HTR-8/SVneo (cell line): ENCODE results near the gene ELP4.

Experiments
- DNase-seq: peaks from one replicate; pipeline ENCODE4 v3.0.0; 2011; ENCODE audit warnings: low spot score, mixed read lengths; ENCODE audit not compliant: insufficient read length
- FAIRE-seq: peaks from 2 replicates; lab custom pipeline; 2011; peaks lifted over from hg19 to GRCh38; lab: Jason Lieb, UNC

ELP4 gene

GRCh38 chr11:31796499-31797189, 287.1 kb downstream of the ELP4 start:
- FAIRE-seq: no peak
- no peak for DNase-seq

DNA sequence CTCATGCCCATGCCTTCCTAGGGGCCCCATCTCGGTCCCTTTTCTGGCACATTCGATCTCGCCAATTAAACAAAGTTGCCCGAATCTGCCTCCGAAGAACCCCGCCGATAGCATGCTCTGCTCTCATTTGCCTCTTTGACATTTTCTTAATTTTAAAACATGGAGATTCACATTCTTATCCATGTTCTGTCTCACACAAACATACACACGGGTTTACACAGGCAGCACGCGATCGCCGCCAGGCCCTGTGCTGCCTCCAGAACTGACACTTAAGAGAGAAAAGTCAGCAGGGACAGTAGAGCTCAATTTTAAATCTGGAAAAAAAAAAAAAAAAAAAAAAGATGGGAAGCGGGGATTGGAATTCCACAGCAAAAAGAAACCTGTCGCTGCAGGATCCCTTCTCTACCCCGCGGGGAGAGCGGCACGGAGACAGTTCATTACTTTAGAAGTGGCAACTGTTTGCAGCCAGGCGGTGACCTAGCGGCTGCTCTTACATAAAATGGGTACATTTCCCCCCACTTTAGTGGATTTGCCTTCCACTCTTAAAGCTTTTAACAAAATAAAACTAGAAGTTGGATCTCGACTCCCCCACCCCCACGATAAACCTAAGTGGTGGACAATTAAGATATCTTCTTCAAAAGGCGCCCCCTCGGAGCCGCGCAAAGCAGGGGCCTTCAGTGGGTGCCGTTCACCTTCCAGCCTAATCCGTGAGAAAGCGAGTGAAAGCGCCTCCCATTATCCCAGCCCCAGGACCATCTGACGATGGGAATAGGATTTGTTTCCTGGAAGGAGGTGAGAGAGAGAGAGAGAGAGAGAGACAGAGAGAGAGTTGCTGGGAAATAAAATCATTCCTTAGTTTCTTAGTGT, 287.9 kb downstream of the ELP4 start:
- FAIRE-seq (no peak), DNase-seq (no peak)

DNA sequence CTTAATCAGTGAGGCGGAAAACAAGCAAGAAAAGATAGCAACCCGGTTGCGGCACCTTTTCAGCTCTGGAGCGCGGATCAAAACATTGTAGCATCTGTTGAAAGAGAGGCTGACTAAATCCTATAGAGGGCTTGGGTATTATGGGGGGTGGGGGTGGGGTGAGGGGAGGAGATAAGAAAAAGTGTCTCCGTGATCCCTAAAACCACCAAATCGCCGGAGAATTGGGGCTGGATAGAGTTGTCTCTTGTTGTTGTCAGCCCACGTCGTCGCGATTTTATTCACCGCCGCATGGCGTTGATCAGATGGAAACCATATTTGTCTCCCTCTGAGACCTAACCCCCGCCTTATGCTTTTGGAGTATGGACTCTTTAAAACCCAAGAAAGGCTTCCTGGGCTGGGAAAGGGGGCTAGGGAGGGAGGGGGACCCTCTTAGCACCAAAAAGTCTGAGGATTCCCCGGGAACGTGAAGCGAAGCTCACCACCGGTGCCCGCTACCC, 288.5 kb downstream of the ELP4 start:
- DNase-seq (no peak), FAIRE-seq (no peak)

DNA sequence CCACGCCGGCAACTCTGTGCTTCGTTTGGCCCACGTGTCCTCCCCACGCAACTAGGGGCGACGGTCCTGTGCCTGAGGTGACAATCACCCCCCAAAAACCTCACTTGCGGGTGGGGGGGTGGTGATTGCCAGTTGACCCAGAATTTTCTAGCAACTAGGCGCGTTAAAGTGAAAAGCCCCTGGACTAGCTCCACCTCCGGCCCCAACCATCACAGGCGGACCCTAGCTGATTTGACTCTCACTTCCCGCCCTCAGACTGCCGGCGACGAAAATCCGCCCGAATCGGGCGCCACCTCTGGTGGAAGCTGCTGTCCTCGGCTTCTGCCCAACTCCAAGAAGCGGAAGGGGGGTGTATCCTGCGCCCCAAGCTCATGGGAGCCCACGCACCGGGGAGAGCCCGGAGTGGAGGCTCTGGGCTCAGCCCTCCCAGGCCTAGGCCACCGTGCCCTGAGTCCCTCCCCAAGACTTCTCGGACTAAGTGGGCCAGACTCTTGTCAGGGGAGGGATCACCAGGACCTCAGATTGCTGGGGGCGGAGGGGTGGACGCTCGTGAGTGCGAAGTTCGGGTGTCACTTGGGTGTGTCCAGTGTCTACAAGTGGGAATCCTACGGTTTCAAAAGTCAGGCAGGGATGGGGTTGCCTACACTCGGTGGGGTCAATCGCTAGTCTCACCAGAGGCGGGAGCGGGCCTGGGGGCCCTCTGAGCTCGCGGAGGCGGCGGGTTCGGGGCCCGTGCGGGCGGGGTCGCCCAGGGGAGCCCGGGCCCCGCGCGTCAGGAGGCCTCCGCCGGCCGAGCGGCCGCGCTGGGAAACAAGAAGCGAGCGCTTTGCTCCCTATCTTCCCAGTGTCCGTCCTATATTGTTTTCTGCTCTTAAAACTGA, 289.2 kb downstream of the ELP4 start:
- DNase-seq (no peak), FAIRE-seq (no peak)

DNA sequence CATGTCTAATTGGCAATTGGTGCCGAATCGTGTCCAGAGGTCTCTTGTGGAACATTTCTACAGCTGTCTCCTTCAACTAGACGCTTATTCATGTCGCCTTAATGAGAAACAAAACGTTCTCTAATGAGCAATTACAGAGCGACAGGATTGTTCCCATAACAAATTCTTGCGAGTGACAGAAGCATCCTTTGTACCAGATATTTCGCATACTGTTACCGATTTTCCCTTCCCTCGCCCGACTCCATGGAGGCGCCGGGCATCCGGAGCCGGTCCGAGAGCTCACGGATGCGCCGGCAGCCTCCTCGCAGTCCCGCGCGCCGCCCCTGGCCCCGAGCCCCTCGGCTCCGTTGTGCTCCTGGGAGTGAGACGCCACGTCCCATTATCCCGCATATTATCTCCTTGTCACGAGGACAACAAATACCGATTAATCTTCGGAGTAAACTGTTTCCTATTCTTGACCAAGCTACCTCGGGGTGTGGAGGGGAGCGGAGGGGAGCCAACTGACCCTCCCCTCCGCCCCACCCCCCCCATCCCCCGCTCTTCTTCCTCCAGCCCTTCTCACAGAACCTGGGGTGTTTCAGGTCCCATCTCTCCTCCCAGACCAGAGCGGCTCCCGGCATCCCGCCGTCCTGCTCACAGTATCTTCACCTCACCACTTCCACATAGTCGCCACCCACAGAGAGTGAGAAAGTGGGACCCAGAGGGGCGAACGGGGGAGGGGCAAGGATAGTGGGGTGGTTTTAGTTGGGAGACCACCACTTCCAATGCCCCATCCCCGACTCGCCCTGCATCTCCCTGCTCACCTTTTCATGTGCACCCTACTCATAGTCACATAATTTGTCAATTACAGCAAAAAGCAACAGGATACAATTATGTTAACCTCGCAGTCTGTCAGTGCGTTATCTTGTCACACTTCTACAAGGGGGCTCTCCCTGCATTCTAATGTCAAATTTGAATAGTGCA, 290.1 kb downstream of the ELP4 start:
- FAIRE-seq (no peak), DNase-seq (no peak)

DNA sequence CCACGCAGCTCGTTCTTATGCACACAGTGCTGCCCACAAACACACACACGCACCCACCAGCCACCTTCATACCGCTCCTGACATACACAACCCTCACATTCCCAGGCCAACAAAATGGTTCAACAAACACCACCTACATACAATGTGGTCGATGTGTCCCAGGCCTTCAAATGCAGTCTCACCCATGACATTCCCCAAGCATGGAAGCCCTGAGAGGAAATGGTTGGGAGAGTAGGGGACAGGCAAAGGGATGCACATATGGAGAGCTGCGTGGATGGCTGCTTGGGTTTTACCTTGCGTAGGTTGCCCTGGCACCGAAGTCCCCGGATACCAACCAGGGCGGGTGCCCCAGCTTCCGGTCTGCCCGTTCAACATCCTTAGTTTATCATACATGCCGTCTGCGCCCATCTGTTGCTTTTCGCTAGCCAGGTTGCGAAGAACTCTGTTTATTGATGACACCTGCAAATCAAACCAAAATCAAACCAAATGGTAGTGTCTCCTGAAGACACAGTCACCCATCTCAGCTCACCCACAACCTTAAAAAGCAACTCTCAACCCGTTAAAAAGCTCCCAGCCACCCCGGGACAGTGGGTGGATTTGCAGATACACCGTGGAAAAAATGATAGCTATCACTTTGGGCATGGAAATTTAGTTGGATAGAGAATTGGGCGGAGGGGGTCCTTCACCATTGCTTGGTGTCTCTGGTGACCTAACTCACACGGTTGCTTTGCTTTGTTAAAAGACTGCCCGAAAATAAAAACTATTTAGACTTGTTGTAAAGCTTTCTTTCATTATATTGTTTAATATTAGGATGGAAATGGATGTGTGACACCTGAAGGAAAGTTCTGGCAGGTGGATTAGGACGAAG, 291.1 kb downstream of the ELP4 start:
- no peak for DNase-seq
- FAIRE-seq: no peak

GRCh38 chr11:31801298-31801702, 291.7 kb downstream of the ELP4 start:
- DNase-seq (no peak), FAIRE-seq (no peak)

DNA sequence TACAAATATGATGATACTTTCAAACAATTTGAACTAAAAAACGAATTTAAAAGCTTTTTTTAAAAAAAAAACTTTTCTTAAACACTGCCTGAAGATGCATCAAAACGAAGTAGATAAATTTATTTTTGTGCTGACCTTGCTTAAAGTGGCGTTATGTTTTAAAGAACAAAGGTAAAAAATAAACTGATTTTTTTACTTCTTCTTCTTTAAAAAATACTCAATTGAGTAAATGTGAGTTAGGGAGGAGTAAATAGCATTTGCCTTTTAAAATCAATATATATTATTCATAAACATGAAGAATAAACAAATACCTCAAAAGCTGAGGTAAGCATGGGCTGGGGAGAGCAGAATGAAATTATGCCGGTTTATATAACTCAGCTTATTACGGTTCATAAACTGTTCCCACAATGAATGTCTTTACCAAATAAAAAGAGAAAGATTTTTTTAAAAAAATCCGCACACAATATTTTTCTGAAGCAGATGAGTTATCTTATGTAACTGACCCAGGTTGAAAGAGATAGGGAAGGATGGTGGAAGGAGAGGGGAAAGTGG, 292.5 kb downstream of the ELP4 start:
- no peak for DNase-seq
- no peak for FAIRE-seq

- FAIRE-seq (no peak), DNase-seq (no peak)
Measured at GRCh38 chr11:31802609-31802989, 293.0 kb downstream of the ELP4 start.

- no peak for FAIRE-seq
Measured at GRCh38 chr11:31802990-31803812, 293.6 kb downstream of the ELP4 start.

GRCh38 chr11:31803813-31804311, 294.3 kb downstream of the ELP4 start:
- no peak for FAIRE-seq
- no peak for DNase-seq

More at GRCh38 chr11:31802990-31803812, 293.6 kb downstream of the ELP4 start:
- DNase-seq: no peak

- FAIRE-seq (no peak), DNase-seq (no peak)
Measured at GRCh38 chr11:31804312-31805036, 294.9 kb downstream of the ELP4 start.

DNA sequence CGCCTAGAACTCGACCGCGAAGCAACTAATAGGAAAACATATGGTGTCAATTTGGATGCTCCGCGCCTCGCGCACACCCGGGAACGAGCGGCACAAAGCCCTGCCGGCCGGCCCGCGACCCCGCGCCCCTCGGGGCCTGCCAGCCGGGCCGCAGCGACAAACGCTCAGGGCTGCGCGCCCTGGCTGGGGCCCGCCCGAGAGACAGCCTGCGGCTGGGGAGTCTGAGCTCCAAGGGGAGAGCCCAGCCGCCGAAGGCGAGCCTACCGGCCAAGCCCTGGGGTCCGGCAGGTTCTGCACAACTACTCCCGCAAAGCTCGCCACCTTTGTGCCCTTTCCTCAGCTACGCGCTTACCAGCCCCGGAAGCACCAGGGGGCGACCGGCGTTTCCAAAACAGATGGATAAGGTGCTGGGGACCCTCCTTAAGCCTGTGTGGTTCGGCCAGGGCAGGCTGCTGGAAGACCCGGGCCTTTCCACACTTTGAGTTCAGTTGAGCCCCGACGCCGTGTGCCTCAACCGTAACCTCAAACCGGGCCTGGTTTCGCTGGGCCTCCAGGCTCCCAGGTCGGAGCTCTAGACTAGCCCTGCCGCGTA, 295.6 kb downstream of the ELP4 start:
- DNase-seq (no peak), FAIRE-seq (no peak)

DNA sequence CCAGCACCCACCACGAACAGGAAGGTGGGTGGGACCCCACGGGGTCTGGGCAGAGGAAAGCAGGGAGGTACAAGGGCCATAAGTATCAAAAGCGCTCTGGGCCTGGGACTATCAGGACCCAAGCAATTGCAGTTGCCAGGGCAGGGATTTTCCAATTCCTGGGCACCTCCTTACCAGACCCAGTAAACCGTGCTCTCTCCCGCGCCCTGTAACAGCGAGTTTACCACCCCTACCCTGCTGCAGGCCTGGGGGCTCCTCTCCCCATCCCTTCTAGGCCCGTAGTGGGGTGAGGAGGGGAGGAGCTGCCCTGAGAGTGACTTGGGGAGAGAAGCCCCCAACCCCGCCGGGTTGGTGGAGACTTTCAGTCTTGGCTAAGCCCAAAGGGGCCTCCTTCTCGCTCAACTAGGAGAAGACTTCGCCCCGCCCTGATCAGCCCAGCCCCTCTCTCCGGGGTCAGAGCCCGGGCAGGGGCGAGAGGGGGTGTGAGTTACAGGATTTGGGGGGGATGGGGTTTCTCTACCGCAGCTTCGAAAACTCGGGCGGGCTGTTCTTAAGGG, 296.1 kb downstream of the ELP4 start:
- DNase-seq (no peak), FAIRE-seq (no peak)

DNA sequence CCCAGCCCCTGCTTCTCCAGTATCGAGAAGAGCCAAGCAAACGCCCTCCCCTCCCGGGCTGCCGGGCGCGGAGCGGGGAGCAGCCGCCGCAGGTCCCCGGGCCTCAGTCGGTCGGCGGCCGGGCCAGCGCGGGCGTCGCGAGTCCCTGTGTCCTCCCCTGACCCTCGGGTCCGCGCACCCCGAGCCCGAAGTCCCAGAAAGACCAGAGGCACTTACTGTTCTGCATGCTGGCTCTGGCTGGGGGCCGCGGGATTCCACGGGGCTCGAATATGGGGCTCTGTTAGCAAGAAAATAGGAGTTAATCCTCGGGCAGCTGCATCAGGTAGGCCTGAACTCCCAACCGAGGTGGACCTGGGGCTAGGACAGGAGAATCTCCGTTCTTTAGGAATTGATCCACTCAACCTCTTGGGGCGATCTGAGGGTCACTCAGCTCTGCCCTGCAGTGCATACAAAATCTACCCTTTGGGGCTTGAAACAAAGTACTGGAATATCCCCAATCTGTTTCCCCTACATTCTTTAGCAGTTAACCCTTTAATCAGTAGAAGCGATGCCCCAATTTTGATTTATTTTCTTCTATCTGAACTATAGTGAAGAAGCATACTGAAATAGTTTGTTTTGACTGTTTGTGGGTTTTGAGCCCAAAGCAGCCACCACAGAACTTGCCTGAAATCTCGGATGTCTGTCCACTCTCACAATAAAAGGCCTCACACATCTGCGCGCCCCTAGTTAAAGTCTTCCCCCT, 296.8 kb downstream of the ELP4 start:
- DNase-seq: no peak
- FAIRE-seq: no peak
